SK-N-MC (cell line): ENCODE data around the gene PDSS2.

ENCODE experiments used
- FOXP2 ChIP-seq: optimal IDR thresholded peaks from 2 replicates; pipeline ENCODE3; 2011; ENCODE audit warnings: mild to moderate bottlenecking, moderate library complexity; ENCODE audit not compliant: insufficient read depth; ENCODE audit errors: extremely low read length, control extremely low read depth
- POLR2AphosphoS5 ChIP-seq: IDR thresholded peaks from 2 replicates; pipeline ENCODE4 v1.6.1; 2012; ENCODE audit warnings: mild to moderate bottlenecking, low read depth, low read length, borderline replicate concordance

DNA sequence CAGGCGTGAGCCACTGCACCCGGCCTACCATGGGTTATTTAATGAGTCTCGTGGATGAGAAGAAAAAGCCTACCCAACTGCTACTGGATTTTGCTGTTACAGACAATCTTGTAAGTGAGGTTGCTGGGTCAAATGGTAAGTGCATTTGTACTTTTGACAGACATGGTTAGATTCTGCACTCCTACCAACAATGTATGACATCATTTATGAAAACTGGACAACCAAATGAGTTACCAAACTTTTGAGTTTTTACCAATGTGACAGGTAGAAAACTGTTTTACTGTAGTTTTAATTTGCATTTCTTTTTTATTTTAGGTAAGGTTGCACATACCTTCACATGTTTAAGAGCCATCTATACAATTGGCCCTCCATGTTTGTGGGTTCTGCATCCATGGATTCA is 48.2 kb downstream of the PDSS2 start:
- TF ChIP-seq FOXP2 (no peak), POLR2AphosphoS5 (no peak)
